CD8-positive, alpha-beta memory T cell (primary cell): ENCODE results near the gene FOSL2. TPM values are rescaled to one million over a fixed set of nuclear protein-coding genes. Genes with fewer than 3 reads are reported as not detected.

ENCODE experiments used
- CTCF ChIA-PET: fragments of 350-600 bp; sonication (Branson Sonifier 250); formaldehyde crosslinking; loops from one replicate; lab custom pipeline; 2021; ENCODE audit warnings: antibody characterized with exemption; lab: Charles Lee
- POLR2A ChIA-PET: fragments of 350-600 bp; sonication (Branson Sonifier 250); formaldehyde crosslinking; loops from one replicate; lab custom pipeline; 2021; ENCODE audit warnings: antibody characterized with exemption; lab: Charles Lee
- DNase-seq, 5 donors: peaks; one replicate each; pipeline versions ENCODE4 v3.0.0 to v3.0.0-alpha.2; 2020 to 2022; ENCODE audit warnings: mixed read lengths in 1 of 5
- H3K27ac ChIP-seq: one replicate; pipeline ENCODE4 v1.7.0; 2013; ENCODE audit warnings: low read depth, mild to moderate bottlenecking, low read length, moderate library complexity
- H3K27me3 ChIP-seq: 2 replicates; pipeline ENCODE4 v1.7.0; 2013; ENCODE audit warnings: low read length, mild to moderate bottlenecking; ENCODE audit not compliant: insufficient read depth, poor library complexity, severe bottlenecking
- H3K36me3 ChIP-seq: 2 replicates; pipeline ENCODE4 v1.7.0; 2013; ENCODE audit warnings: mild to moderate bottlenecking, low read length, moderate library complexity; ENCODE audit not compliant: insufficient read depth
- H3K4me1 ChIP-seq: 2 replicates; pipeline ENCODE4 v1.7.0; 2013; ENCODE audit warnings: mild to moderate bottlenecking, low read length, moderate library complexity; ENCODE audit not compliant: insufficient read depth
- H3K4me3 ChIP-seq: 2 replicates; pipeline ENCODE4 v1.7.0; 2013; ENCODE audit warnings: mild to moderate bottlenecking, low read length
- H3K9me3 ChIP-seq: 2 replicates; pipeline ENCODE4 v1.7.0; 2013; ENCODE audit warnings: mild to moderate bottlenecking, low read length
- H3K27ac Mint-ChIP-seq, 8 donors: one replicate each; pipeline ENCODE4 v1.8.0; 2020 to 2021; ENCODE audit warnings: mixed read lengths in 8 of 8, mild to moderate bottlenecking in 6 of 8, inconsistent platforms in 3 of 8, moderate library complexity in 3 of 8
- H3K27me3 Mint-ChIP-seq, 2 donors: one replicate each; pipeline ENCODE4 v1.8.0; 2020 to 2021; ENCODE audit warnings: mixed read lengths in 2 of 2, mild to moderate bottlenecking in 1 of 2, moderate library complexity in 1 of 2
- H3K36me3 Mint-ChIP-seq, 3 donors: one replicate each; pipeline ENCODE4 v1.8.0; 2020 to 2021; ENCODE audit warnings: mixed read lengths in 3 of 3, inconsistent platforms in 1 of 3, mild to moderate bottlenecking in 1 of 3
- H3K4me1 Mint-ChIP-seq, 3 donors: one replicate each; pipeline ENCODE4 v1.8.0; 2020 to 2021; ENCODE audit warnings: mixed read lengths in 3 of 3, inconsistent platforms in 1 of 3, mild to moderate bottlenecking in 1 of 3
- H3K4me3 Mint-ChIP-seq, 7 donors: one replicate each; pipeline ENCODE4 v1.8.0; 2020 to 2021; ENCODE audit warnings: mixed read lengths in 7 of 7, mild to moderate bottlenecking in 6 of 7, moderate library complexity in 4 of 7, inconsistent platforms in 2 of 7
- H3K9me3 Mint-ChIP-seq, 5 donors: one replicate each; pipeline ENCODE4 v1.8.0; 2020 to 2022; ENCODE audit warnings: mixed read lengths in 5 of 5, mild to moderate bottlenecking in 3 of 5, moderate library complexity in 2 of 5, inconsistent platforms in 1 of 5
- polyA plus RNA-seq: library from polyadenylated mRNA; unstranded; fragments of 300-500 nt; fragmentation: Illumina TruSeq; gene quantifications from one replicate; pipeline ENCODE4 v1.2.3, GENCODE V29; 2021
- total RNA-seq, 2 experiments: library from RNA; stranded (reverse); gene quantifications; one replicate each; pipeline ENCODE4 v1.2.3, GENCODE V29; 2021

Gene FOSL2
- total and polyA plus RNA-seq, 3 experiments from 2014 or later = 14.1 to 47.3 (median 46.2) TPM

- no peak for DNase-seq
- ChIA-PET CTCF (interaction anchor here (0.5 kb wide), 1 partner anchor 51 kb away, joined by 3 read pairs; no protein-coding TSS in a partner anchor), POLR2A (no interaction called here)
- no peaks in the 10 kb centered on the region for H3K27me3 ChIP-seq
- no peak overlapping the region for H3K27ac ChIP-seq
- H3K4me3 ChIP-seq = no peak overlapping the region
- peaks cover 28% of the 10 kb centered on the region for H3K4me1 ChIP-seq
- no peaks in the 10 kb centered on the region for H3K36me3 Mint-ChIP-seq
- peak overlapping the region in 3 of 7 donors; percentile 25 to 85 (median 33) for H3K4me3 Mint-ChIP-seq
- peak overlapping the region in 7 of 8 donors; percentile 35 to 98 (median 93) for H3K27ac Mint-ChIP-seq
- H3K27me3 Mint-ChIP-seq = no peaks in the 10 kb centered on the region
- H3K4me1 Mint-ChIP-seq = peaks cover 36 to 48% (median 41%) of the 10 kb centered on the region in 3 donors
- H3K9me3 Mint-ChIP-seq = no peaks in the 10 kb centered on the region
- H3K9me3 ChIP-seq = no peaks in the 10 kb centered on the region
- H3K36me3 ChIP-seq = no peaks in the 10 kb centered on the region
Observed at GRCh38 chr2:28377984-28378678, 14.5 kb upstream of the FOSL2 start.

- H3K4me1 Mint-ChIP-seq = peaks cover 31 to 42% (median 37%) of the 10 kb centered on the region in 3 donors
- no peaks in the 10 kb centered on the region for H3K36me3 Mint-ChIP-seq
- CTCF ChIA-PET = interaction anchor here (1.3 kb wide), 1 partner anchor 12 kb away, joined by 3 read pairs; no protein-coding TSS in a partner anchor
- no peak overlapping the region for H3K27ac ChIP-seq
- no peaks in the 10 kb centered on the region for H3K9me3 ChIP-seq
- peak overlapping the region; percentile 24 to 98 (median 94) for H3K27ac Mint-ChIP-seq
- H3K4me3 ChIP-seq = no peak overlapping the region
- peaks cover 28% of the 10 kb centered on the region for H3K4me1 ChIP-seq
- peak in 2 of 5 donors; percentile 31 to 47 for DNase-seq
- no peaks in the 10 kb centered on the region for H3K27me3 ChIP-seq
- H3K9me3 Mint-ChIP-seq = no peaks in the 10 kb centered on the region
- no peaks in the 10 kb centered on the region for H3K36me3 ChIP-seq
- POLR2A ChIA-PET = no interaction called here
- no peaks in the 10 kb centered on the region for H3K27me3 Mint-ChIP-seq
- peak overlapping the region in 6 of 7 donors; percentile 18 to 85 (median 62) for H3K4me3 Mint-ChIP-seq
Observed at GRCh38 chr2:28378679-28379584, 13.7 kb upstream of the FOSL2 start.

GRCh38 chr2:28380219-28380618, 12.4 kb upstream of the FOSL2 start:
- peaks cover 29 to 39% (median 36%) of the 10 kb centered on the region in 3 donors for H3K4me1 Mint-ChIP-seq
- no peak overlapping the region for H3K4me3 Mint-ChIP-seq
- H3K36me3 Mint-ChIP-seq = no peaks in the 10 kb centered on the region
- ChIA-PET CTCF (interaction anchor here (0.9 kb wide), 1 partner anchor 10 kb away, joined by 3 read pairs; no protein-coding TSS in a partner anchor), POLR2A (no interaction called here)
- H3K27me3 Mint-ChIP-seq = no peaks in the 10 kb centered on the region
- Histone ChIP-seq H3K4me1 (peaks cover 28% of the 10 kb centered on the region), H3K27ac (no peak overlapping the region), H3K36me3 (no peaks in the 10 kb centered on the region), H3K27me3 (no peaks in the 10 kb centered on the region), H3K4me3 (no peak overlapping the region), H3K9me3 (no peaks in the 10 kb centered on the region)
- no peaks in the 10 kb centered on the region for H3K9me3 Mint-ChIP-seq
- peak in 1 of 5 donors; percentile 26 for DNase-seq
- peak overlapping the region in 6 of 8 donors; percentile 43 to 98 (median 72) for H3K27ac Mint-ChIP-seq

GRCh38 chr2:28381225-28382180, 11.2 kb upstream of the FOSL2 start:
- no peaks in the 10 kb centered on the region for H3K9me3 ChIP-seq
- peak in 1 of 5 donors; percentile 15 for DNase-seq
- H3K4me1 Mint-ChIP-seq = peaks cover 29 to 36% (median 36%) of the 10 kb centered on the region in 3 donors
- H3K9me3 Mint-ChIP-seq = no peaks in the 10 kb centered on the region
- no peaks in the 10 kb centered on the region for H3K27me3 ChIP-seq
- peaks cover 28% of the 10 kb centered on the region for H3K4me1 ChIP-seq
- no peaks in the 10 kb centered on the region for H3K27me3 Mint-ChIP-seq
- H3K4me3 ChIP-seq = no peak overlapping the region
- CTCF ChIA-PET = interaction anchor here (0.9 to 1.1 kb wide), 2 partner anchors 11 kb away, joined by 3 to 4 read pairs; partner anchors contain the start of gene FOSL2
- no peaks in the 10 kb centered on the region for H3K36me3 Mint-ChIP-seq
- H3K36me3 ChIP-seq = no peaks in the 10 kb centered on the region
- POLR2A ChIA-PET = no interaction called here
- H3K4me3 Mint-ChIP-seq = no peak overlapping the region
- H3K27ac Mint-ChIP-seq = peak overlapping the region in 7 of 8 donors; percentile 2 to 80 (median 49)
- no peak overlapping the region for H3K27ac ChIP-seq

GRCh38 chr2:28382755-28383154, 9.9 kb upstream of the FOSL2 start:
- ChIA-PET POLR2A (no interaction called here), CTCF (interaction anchor here (1.3 kb wide), 1 partner anchor 24 kb away, joined by 3 read pairs; no protein-coding TSS in a partner anchor)

GRCh38 chr2:28387082-28387960, 5.3 kb upstream of the FOSL2 start:
- Mint-ChIP-seq H3K4me3 (peak overlapping the region in 1 of 7 donors; percentile 23), H3K27me3 (no peaks in the 10 kb centered on the region), H3K9me3 (peaks cover 0 to 2% (median 0%) of the 10 kb centered on the region in 5 donors), H3K4me1 (peaks cover 16 to 24% (median 21%) of the 10 kb centered on the region in 3 donors), H3K27ac (peak overlapping the region in 6 of 8 donors; percentile 2 to 98 (median 82)), H3K36me3 (no peaks in the 10 kb centered on the region)
- Histone ChIP-seq H3K27ac (no peak overlapping the region), H3K36me3 (no peaks in the 10 kb centered on the region), H3K4me1 (peaks cover 14% of the 10 kb centered on the region), H3K27me3 (no peaks in the 10 kb centered on the region), H3K9me3 (no peaks in the 10 kb centered on the region), H3K4me3 (no peak overlapping the region)
- ChIA-PET POLR2A (no interaction called here), CTCF (no interaction called here)
- no peak for DNase-seq

More at GRCh38 chr2:28382755-28383154, 9.9 kb upstream of the FOSL2 start:
- no peaks in the 10 kb centered on the region for H3K27me3 ChIP-seq
- H3K27ac Mint-ChIP-seq = peak overlapping the region in 2 of 8 donors; percentile 52 to 66
- peaks cover 26% of the 10 kb centered on the region for H3K4me1 ChIP-seq
- H3K27me3 Mint-ChIP-seq = no peaks in the 10 kb centered on the region
- DNase-seq = peak in 1 of 5 donors; percentile 15
- no peak overlapping the region for H3K4me3 ChIP-seq
- H3K4me3 Mint-ChIP-seq = no peak overlapping the region
- H3K9me3 Mint-ChIP-seq = no peaks in the 10 kb centered on the region
- no peaks in the 10 kb centered on the region for H3K9me3 ChIP-seq
- H3K27ac ChIP-seq = no peak overlapping the region
- H3K4me1 Mint-ChIP-seq = peaks cover 25 to 33% (median 32%) of the 10 kb centered on the region in 3 donors
- no peaks in the 10 kb centered on the region for H3K36me3 ChIP-seq
- H3K36me3 Mint-ChIP-seq = no peaks in the 10 kb centered on the region
